ENCODE data around the gene HYLS1.
"Not testable (repeated sequence)": the region's sequence is repeated elsewhere in the genome, so short reads cannot be mapped to it uniquely, and the experiment has no call there.

The HYLS1 gene

DNA sequence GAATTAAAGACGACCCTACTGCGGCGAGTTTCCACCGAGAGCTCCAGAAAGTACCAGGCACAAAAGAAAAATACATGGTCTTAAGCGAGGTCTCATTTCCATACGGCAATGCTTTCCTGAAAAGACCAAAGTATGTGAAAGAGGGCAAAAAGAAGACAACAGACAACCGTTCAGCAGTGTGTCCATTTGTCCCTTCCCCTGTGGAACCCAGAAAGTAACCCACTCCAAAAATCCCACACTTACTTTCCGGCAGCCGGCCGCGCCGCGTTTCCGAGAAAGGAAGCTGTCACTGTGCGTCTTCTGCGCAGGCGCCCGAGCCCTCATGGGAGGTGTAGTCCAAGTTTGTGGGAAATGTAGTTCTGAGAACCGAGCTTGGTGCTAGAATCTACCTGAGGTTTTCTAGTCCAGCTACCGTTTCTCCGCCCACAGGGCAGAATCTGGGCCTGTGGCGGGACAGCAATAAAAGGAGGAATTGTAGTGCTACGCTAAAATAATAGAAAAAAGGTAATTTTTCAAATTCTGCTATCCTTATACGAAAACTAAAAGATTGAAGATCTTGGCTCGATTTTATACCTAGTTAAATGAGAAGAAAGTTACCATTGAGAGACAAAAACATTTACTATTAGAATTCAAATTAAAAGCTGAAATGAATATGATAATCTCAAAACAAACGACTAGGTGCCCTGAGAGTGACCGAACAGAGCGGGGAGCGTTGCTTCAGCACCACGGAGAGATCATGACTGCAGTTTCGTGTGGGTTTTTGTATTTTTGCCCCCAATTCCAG is 15.7 kb downstream of the HYLS1 start, which contains the start of gene PUS3:
Gene PUS3 (minus strand): TSS at position 280 of the 784 bp plus-strand sequence. CDS start 6,922 bp downstream, outside the sequence.
- DNase-seq (ENCODE audit: low read depth in 3 of 3), result peak; percentile 79 to 87 (median 79)

- peak in 1 of 3 experiments; percentile 10 for DNase-seq (ENCODE audit: low read depth in 3 of 3)
Measured at GRCh38 chr11:125903711-125904659, 16.5 kb downstream of the HYLS1 start, which contains the start of gene DDX25. TSS of gene DDX25 (plus strand) at chr11:125904508. CDS start at chr11:125904518, 10 bp downstream.

DNA sequence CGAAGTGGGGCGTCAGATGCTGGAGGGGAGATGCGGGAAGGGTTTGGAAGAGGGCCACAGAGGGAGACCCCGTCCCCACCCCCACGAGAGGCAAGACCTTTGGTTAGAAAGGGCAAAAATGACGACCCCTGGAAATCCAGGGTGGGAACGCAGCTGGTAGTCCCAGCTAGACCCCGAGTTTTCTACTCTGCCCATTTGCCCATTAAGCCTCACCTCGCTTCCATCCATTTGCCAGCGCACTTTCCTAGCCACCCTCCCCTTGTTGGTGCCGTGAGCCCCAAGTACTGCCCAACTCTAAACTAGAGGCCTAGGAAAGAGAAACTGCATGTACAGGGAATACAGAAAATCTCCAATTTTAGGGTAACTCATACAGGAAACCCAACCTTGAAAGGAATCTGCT is 17.2 kb downstream of the HYLS1 start:
- no peak for DNase-seq (ENCODE audit: low read depth in 3 of 3)

GRCh38 chr11:125910226-125910849 is 22.9 kb downstream of the HYLS1 start:
- DNase-seq (ENCODE audit: low read depth in 3 of 3), result no peak

DNA sequence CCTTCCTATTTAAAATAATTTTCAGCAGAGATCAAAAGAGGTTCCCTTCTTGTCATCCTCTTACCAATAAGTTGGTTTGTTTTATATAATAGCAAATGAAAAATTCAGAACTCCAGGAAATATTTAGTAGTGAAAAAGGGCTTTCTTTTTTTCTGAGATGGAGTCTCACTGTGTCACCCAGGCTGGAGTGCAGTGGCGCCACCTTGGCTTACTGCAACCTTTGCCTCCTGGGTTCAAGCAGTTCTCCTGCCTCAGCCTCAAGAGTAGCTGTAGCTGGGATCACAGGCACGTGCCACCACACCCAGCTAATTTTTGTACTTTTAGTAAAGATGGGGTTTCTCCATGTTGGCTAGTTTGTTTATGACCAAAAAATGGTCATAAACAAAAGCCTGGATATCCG is 27.1 kb downstream of the HYLS1 start:
- not testable (repeated sequence) for DNase-seq (ENCODE audit: low read depth in 3 of 3)

DNA sequence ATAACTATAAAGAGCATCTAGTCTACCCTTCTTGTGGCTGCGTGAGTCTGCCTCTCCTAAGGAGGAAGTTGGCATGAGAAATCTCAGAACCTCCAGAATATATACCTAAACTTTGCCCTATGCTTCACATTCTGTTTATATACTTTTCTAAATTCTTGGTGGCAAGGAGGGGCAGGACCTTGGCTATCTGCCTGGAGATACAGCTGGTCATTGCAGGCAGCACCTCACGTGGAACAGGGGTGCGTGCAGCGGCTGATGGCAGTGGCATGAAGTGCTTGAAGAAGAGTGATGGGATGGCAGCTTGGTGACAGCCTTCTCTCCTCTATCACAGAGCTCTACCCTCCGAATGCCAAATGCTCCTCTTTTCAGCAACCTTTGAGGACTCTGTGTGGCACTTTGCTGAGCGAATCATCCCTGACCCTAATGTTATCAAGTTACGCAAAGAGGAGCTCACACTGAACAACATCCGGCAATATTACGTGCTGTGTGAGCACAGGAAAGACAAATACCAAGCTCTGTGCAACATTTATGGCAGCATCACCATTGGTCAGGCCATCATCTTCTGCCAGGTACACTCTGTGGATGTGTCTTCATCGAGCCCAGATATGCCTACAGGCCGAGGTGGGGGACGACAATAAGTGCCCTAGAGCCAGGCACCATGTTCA is 29.3 kb downstream of the HYLS1 start:
- no peak for DNase-seq (ENCODE audit: low read depth in 3 of 3)

DNA sequence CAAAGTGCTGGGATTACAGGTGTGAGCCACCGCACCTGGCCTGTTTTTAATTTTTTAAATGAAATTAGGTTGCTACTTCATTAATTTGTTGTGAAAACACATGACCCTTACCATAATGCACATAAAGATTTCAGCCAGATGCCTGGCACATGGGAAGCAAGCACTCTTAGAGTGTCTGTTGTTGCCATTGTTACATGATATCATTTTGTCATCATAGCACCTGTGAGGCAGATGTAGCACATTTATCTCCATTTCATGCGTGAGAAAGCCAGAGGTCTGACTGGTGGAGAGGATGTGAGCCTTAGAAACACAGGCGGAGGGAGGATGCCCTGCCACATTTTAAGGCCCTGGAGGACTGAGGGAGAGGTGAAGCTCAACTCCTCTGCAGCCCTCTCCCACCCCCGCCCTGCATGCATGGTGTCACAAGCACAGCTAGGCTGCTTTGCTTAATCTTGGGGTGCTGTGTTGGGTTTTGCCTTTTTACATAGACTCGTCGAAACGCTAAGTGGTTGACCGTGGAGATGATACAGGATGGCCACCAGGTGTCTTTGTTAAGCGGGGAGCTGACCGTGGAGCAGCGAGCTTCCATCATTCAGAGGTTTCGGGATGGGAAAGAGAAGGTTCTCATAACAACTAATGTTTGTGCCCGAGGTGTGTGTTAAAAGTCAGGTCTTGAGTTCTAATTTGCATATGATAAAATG is 30.8 kb downstream of the HYLS1 start:
- DNase-seq (ENCODE audit: low read depth in 3 of 3), result no peak

DNA sequence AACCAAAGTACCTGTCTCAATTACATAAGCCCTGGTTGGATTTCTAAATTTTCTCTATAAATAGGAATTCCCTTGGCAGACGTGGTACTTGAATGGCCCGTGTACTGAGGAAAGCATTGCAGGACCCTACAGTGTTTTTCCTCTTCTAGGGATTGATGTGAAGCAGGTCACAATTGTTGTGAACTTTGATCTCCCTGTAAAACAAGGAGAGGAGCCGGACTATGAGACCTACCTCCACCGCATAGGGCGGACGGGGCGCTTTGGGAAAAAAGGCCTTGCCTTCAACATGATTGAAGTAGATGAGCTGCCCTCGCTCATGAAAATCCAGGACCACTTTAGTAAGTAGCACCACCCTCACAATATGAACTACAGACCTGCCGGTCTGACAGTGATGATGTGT is 33.6 kb downstream of the HYLS1 start:
- no peak for DNase-seq (ENCODE audit: low read depth in 3 of 3)

DNA sequence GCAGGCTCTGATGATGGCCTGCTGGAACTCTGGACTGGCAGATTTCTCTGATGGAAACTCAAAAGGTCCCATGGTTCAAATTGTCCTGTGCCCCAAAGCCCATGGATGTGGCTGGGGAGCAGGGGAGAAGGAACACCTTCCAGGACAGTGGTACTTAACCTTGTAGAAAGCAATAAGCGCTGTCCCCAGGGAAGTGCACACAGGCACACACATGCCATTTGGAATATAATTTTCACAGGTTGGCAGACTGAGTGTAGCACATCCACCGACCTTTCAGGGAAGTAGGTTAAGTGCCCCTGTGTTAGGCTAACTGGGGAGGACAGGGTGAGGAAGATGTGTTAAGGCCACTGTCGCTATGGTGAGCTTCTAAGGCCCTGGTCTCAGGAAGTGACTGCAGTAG is 34.7 kb downstream of the HYLS1 start:
- no peak for DNase-seq (ENCODE audit: low read depth in 3 of 3)

DNA sequence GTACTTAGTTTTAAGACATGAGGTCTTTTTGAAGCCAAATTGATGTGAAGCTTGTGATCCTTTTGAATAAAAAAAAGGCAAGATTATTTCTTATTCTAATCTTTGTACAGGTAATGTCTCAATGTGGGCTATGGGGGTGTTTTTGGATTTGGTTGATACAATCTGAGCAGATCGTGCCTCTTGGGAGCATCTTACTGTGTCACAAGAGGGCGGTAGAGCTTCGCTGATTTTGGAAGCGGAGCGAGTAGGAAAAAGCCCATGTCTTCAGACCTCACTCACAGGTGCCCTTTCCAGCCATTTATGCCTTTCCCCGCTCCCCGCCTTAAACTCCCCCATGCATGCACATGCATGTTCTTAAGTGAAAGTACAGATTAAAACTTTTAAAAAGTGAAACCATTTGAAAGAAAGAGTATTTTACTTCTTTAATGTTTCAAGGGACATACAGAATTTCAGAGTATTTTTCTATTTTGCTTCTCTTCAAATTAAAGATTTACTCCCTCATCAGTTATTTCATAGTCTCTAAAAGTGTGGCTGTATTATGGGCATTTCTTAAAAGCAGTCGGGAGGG is 35.6 kb downstream of the HYLS1 start:
- peak in 2 of 3 experiments; percentile 32 to 45 for DNase-seq (ENCODE audit: low read depth in 3 of 3)

- DNase-seq (ENCODE audit: low read depth in 3 of 3), result no peak
Measured at GRCh38 chr11:125923633-125924032, 36.2 kb downstream of the HYLS1 start.

DNA sequence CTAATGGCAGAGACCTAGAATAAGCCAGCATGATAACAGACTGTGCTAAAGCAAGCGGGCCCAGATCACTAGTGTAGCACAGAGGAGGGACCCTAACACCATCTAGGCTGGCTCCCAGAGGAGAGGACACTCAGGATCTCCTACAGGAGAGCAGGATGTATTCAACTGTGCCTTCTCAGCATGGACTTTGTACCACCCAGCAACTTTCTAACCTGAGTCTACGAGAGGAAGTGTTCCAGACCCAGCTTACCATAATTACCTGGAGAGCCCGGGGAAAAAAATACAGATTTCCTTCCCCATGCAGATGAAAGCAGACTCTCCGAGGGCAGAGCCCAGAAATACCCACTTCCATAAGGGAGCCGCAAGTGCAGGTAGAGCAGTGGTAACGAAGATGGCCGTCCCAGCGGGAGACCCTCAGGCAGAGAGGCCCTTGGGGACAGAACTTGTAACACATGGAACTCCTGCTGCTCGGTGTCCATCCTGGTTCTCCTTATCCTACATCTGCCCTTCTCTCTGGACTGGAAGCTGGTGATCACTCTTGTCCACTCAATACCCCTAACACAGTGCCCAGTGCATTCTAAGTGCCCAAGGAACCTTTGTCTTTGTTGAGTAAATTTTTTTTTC is 37.0 kb downstream of the HYLS1 start:
- no peak for DNase-seq (ENCODE audit: low read depth in 3 of 3)

DNA sequence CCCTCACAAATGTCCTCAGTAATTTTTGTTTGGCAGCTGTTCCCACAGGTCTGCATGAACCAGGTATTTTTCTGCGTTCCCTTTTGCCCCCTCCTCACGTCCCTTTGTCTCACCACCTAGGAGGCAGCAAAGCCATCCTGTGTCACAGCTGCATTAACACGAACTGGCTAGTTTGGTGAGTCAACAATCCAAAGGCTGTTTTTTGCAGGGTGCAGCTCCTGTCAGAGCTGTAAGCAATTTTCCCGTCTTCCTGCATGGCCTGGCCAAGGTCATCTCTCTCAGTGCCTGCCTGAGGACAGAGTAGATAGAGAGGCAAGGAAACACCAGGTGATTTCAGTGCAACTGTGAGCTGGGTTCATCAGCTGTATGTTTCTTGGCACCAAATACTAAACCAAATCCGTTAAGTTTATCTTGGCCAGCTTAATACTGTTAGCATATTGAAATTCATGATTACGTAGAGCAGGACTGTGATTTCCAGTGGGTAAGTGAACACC is 37.8 kb downstream of the HYLS1 start:
- no peak for DNase-seq (ENCODE audit: low read depth in 3 of 3)

DNA sequence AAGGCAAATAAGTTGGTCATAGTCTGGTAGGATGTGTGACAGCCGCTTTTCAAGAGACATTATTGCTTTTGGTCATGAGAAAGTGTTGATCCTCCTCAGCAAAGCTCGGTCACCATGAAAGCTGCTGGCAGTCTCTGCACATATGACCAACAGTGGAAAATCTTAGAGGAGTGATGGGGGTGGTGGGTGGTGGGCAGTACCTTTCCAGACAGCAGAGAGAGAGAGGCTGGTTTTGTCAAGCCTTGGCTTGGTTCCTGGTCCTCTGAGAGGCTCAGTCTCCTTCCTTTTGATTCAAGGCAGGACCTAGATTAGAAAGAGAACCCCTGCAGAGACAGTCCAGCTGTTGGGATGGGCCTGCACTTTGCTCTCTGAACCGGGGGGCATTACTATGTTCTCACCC is 38.3 kb downstream of the HYLS1 start:
- no peak for DNase-seq (ENCODE audit: low read depth in 3 of 3)

- no peak for DNase-seq (ENCODE audit: low read depth in 3 of 3)
Measured at GRCh38 chr11:125926682-125927081, 39.2 kb downstream of the HYLS1 start.

DNA sequence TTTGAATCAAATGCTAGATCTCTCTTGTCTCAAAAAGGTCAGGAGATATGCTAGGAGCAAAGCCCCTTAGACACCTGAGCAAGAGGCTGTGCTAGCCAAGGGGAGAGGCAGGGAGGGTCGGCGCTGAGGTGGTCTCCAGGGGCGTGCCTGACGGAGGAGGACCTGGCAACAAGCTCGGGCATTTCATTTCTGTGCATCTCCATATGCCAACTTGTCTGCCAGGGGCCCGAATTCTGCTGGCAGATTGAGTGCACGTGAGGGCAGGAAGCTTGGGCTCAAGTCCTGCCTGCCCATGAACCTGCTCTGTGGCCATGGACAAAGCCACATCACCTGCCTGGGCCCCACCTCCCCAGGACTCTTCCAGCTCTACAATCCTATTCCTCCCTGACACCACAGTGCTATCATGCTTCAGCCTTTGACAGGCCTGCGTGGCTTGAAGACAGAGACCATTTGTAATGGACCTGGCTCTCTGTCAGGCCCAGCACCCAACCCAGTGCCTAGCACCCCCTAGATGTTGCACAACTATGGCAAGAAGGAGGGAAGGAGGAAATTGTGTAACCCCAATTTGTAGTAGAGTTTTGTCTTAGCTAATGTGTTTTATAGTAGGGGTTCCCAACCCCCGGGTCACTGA is 42.1 kb downstream of the HYLS1 start:
- DNase-seq (ENCODE audit: low read depth in 3 of 3), result no peak

- no peak for DNase-seq (ENCODE audit: low read depth in 3 of 3)
Measured at GRCh38 chr11:125930076-125930450, 42.6 kb downstream of the HYLS1 start.

DNA sequence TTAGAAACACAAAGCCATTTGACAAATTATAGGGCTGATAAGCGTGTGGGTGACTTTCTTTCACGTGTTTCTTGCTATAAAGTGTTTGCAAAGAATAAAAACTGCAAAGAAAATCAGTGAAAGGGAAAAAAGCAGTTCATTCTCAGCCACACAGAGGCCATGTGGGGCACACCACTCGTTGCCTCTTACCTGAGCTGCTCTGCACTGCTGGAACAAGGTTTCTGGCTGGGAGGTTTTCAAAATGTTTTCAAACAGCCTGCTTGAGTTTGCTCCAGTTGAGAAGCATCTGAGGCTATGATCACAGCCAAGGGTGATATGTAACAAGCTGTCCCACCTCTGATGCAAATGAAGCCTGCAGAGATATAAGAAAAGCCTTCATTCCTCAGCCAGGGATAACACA is 43.6 kb downstream of the HYLS1 start:
- DNase-seq (ENCODE audit: low read depth in 3 of 3), result no peak

DNA sequence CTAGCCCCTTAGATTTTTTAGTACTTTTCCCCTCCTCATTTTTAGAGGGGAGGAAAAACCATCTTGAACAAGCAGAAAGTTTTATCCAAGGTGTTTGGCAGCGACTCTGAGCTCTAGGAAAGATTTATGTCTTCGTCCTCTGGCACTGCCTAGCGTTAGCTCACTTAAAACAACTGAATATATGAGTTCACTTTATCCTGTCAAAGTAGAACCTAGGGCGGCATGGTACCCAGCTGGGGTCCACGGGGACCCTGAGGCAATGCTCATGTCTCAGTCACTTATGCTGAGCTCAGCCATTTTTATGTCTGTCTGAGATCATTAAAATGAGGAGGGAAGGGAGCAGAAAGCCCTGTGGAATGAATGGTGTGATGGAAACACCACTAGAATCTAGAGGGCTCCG is 44.2 kb downstream of the HYLS1 start:
- no peak for DNase-seq (ENCODE audit: low read depth in 3 of 3)

Data from stimulated activated CD4-positive, alpha-beta T cell treated with anti-CD3 and anti-CD28 coated beads, TNF-alpha, amount 100 ng/mL, for 24 hours (primary cell).